Cardiac fibroblast (primary cell): ENCODE data around the gene EVA1C.
"Not testable (repeated sequence)": the region's sequence is repeated elsewhere in the genome, so short reads cannot be mapped to it uniquely, and the experiment has no call there.

ENCODE experiments used
- DNase-seq, 2 donors: peaks; one replicate each; pipeline versions ENCODE4 v3.0.0 to v3.0.0-alpha.2; 2010; ENCODE audit warnings: low read depth in 2 of 2
- H3K4me3 ChIP-seq, 2 donors: replicated peaks in 1 of 2; 1 replicate in 1 of 2; 2 replicates in 1 of 2; pipeline ENCODE4 v1.5.1; 2011; ENCODE audit warnings: low read depth in 2 of 2, low read length in 2 of 2, mild to moderate bottlenecking in 2 of 2, moderate library complexity in 1 of 2
- TF ChIP-seq, protein P1 (sequence below): IDR thresholded peaks from one replicate; pipeline ENCODE4 v1.5.1; 2011; ENCODE audit warnings: low read depth, mild to moderate bottlenecking, low read length, inconsistent platforms

The EVA1C gene

GRCh38 chr21:32412162-32413014, at the start of gene EVA1C:
TSS of gene EVA1C (plus strand) at chr21:32412706. CDS start at chr21:32412854, 148 bp downstream.
- TF ChIP-seq, protein P1, sequence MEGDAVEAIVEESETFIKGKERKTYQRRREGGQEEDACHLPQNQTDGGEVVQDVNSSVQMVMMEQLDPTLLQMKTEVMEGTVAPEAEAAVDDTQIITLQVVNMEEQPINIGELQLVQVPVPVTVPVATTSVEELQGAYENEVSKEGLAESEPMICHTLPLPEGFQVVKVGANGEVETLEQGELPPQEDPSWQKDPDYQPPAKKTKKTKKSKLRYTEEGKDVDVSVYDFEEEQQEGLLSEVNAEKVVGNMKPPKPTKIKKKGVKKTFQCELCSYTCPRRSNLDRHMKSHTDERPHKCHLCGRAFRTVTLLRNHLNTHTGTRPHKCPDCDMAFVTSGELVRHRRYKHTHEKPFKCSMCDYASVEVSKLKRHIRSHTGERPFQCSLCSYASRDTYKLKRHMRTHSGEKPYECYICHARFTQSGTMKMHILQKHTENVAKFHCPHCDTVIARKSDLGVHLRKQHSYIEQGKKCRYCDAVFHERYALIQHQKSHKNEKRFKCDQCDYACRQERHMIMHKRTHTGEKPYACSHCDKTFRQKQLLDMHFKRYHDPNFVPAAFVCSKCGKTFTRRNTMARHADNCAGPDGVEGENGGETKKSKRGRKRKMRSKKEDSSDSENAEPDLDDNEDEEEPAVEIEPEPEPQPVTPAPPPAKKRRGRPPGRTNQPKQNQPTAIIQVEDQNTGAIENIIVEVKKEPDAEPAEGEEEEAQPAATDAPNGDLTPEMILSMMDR: no peak
- DNase-seq: peak; percentile 33 to 86
- peak within 1 kb of the TSS; percentile 69 to 71 for H3K4me3 ChIP-seq

DNA sequence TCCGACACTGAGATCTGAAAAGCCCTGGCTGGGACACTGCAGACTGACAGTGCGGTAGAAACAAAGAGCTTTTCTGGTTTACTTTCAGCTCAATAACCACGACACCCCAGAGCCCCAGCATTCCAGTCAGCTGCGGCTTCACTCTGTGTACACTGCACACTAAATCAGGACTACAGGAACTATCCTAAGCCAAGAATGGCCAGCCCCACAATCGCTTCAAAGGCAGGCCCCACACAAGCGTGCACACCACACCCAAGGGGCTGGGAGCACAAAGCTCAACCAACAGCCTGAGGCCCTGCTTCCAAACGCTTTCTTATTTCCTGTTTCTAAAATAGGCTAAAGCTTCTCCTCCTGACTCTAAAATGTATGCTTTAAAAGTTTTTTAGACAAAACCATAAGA, 48.1 kb upstream of the EVA1C start:
- TF ChIP-seq, protein P1: no peak
- DNase-seq: no peak
- H3K4me3 ChIP-seq: no peak overlapping the region

DNA sequence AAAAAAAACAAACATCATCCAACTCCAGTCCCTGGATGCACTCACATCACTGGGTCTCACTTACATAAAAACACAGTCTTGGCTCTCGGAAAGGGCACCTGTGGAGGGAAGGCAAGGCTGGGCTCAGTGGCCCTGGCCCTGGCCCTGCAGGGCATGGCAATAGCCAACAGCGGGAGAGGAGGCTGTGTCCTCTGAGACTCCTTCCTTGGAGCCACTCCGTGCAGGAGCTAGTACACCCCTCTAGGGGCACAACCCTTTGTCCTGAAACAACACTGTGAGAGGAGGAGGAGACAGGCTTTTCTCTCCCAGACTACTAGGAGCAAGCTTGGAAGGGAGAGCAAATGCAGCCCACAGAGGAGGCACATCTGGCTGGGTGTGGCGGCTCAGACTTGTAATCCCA, 47.7 kb upstream of the EVA1C start:
- no peak overlapping the region for H3K4me3 ChIP-seq
- TF ChIP-seq, protein P1: no peak
- no peak for DNase-seq

GRCh38 chr21:32366191-32366590, 46.3 kb upstream of the EVA1C start:
- TF ChIP-seq, protein P1: no peak
- DNase-seq: no peak
- H3K4me3 ChIP-seq: no peak overlapping the region

DNA sequence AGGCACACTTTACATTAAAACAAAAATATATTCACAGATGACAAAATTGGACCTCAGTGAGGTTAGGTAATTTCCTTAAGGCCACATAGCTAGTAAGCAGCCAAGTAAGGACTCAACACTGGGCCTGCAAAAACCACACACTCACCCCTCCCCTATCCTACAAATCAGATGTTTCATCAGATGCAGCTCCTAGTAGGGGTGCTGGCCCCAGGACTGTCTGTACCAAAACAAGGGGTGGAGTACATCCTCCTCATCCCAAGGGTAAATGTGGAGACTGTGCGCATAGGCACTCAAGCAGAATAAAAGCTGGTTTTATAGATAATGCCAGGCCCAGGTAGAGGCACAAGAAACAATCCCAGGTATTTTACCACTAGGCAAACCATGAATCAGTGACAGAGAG, 45.3 kb upstream of the EVA1C start:
- peak; percentile 14 to 31 for DNase-seq
- no peak overlapping the region for H3K4me3 ChIP-seq
- TF ChIP-seq, protein P1: no peak

GRCh38 chr21:32368386-32368785, 44.1 kb upstream of the EVA1C start:
- H3K4me3 ChIP-seq: no peak overlapping the region
- no peak for DNase-seq
- TF ChIP-seq, protein P1: no peak

DNA sequence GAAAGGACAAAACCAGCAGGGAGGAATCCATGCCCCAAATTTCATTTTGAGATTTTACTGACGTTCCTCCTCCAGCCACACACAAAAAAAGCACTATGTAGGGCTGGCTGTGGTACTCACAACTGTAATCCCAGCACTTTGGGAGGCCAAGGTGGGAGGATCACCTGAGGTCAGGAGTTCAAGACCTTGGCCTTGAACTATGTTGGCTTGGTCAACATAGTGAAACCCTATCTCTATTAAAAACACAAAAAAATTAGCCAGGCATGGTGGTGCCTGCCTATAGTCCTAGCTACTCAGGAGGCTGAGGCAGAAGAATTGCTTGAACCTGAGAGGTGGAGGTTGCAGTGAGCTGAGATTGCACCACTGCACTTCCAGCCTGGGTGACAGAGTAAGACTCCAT, 43.5 kb upstream of the EVA1C start:
- DNase-seq: not testable (repeated sequence)

More for the DNA sequence above, 43.5 kb upstream of the EVA1C start:
- H3K4me3 ChIP-seq: not testable (repeated sequence)
